ENCODE results near the gene ADGRB2.
A peak's percentile ranks its signal among the peaks of the same experiment; 100 is the strongest.

Gene ADGRB2

GRCh38 chr1:31761883-31762282 is 2.3 kb downstream of the ADGRB2 start:
- no peak for DNase-seq

GRCh38 chr1:31760471-31761470 is 3.4 kb downstream of the ADGRB2 start:
- DNase-seq = peak; percentile 63

- no peak for DNase-seq
Measured at GRCh38 chr1:31759298-31760023, 4.7 kb downstream of the ADGRB2 start.

GRCh38 chr1:31758823-31759222 is 5.3 kb downstream of the ADGRB2 start:
- DNase-seq = no peak

GRCh38 chr1:31757989-31758388 is 6.2 kb downstream of the ADGRB2 start:
- no peak for DNase-seq

- no peak for DNase-seq
Measured at GRCh38 chr1:31757204-31757679, 6.9 kb downstream of the ADGRB2 start.

- no peak for DNase-seq
Measured at GRCh38 chr1:31756578-31756977, 7.6 kb downstream of the ADGRB2 start.

- DNase-seq = no peak
Measured at GRCh38 chr1:31755850-31756492, 8.2 kb downstream of the ADGRB2 start.

GRCh38 chr1:31755197-31755611 is 8.9 kb downstream of the ADGRB2 start:
- DNase-seq = no peak

GRCh38 chr1:31754397-31754796 is 9.7 kb downstream of the ADGRB2 start:
- DNase-seq = no peak

GRCh38 chr1:31753707-31754349 is 10.3 kb downstream of the ADGRB2 start:
- DNase-seq = peak; percentile 96

GRCh38 chr1:31752952-31753475 is 11.1 kb downstream of the ADGRB2 start:
- no peak for DNase-seq

- DNase-seq = no peak
Measured at GRCh38 chr1:31752258-31752657, 11.9 kb downstream of the ADGRB2 start.

- no peak for DNase-seq
Measured at GRCh38 chr1:31751822-31752241, 12.3 kb downstream of the ADGRB2 start.

GRCh38 chr1:31750858-31751510 is 13.2 kb downstream of the ADGRB2 start:
- DNase-seq = no peak

GRCh38 chr1:31749785-31750735 is 14.1 kb downstream of the ADGRB2 start:
- no peak for DNase-seq

- DNase-seq = no peak
Measured at GRCh38 chr1:31748365-31748764, 15.8 kb downstream of the ADGRB2 start.

GRCh38 chr1:31747304-31747703 is 16.8 kb downstream of the ADGRB2 start:
- DNase-seq = no peak

- DNase-seq = no peak
Measured at GRCh38 chr1:31746687-31747086, 17.5 kb downstream of the ADGRB2 start.

GRCh38 chr1:31745946-31746670 is 18.0 kb downstream of the ADGRB2 start:
- peak; percentile 61 for DNase-seq

Data from NCI-H1105 (cell line).